Prostate gland (tissue), 2 donors: ENCODE data around the gene TRMT11.

Experiments
- CTCF ChIP-seq, 4 experiments: fragments of 200-600 bp in 2 of 4; fragments of 450-650 bp in 2 of 4; sonication (generic) in 2 of 4; IDR thresholded peaks; 1 replicate in 3 of 4; 2 replicates in 1 of 4; pipeline ENCODE4 v1.5.1; 2016 to 2019; ENCODE audit warnings: antibody characterized with exemption in 4 of 4, mild to moderate bottlenecking in 2 of 4, moderate library complexity in 2 of 4
- POLR2A ChIP-seq: fragments of 450-650 bp; IDR thresholded peaks from one replicate; pipeline ENCODE4 v1.6.1; 2016; ENCODE audit warnings: antibody characterized with exemption, mild to moderate bottlenecking
- POLR2AphosphoS5 ChIP-seq: sonication (generic); formaldehyde crosslinking; IDR thresholded peaks from one replicate; pipeline ENCODE4 v1.6.1; 2017; ENCODE audit warnings: antibody characterized with exemption

GRCh38 chr6:125957391-125957693 is 29.0 kb upstream of the TRMT11 start:
- TF ChIP-seq CTCF (IDR thresholded peaks at IDR 0.05), result no peak
- TF ChIP-seq POLR2A, result no peak
- no peak for TF ChIP-seq POLR2AphosphoS5
